NCI-H2107 (cell line): ENCODE data around the gene ENG.

Source experiments
- DNase-seq: peaks from one replicate; lab custom pipeline; 2025; lab: John Stamatoyannopoulos, UW

Gene ENG

DNA sequence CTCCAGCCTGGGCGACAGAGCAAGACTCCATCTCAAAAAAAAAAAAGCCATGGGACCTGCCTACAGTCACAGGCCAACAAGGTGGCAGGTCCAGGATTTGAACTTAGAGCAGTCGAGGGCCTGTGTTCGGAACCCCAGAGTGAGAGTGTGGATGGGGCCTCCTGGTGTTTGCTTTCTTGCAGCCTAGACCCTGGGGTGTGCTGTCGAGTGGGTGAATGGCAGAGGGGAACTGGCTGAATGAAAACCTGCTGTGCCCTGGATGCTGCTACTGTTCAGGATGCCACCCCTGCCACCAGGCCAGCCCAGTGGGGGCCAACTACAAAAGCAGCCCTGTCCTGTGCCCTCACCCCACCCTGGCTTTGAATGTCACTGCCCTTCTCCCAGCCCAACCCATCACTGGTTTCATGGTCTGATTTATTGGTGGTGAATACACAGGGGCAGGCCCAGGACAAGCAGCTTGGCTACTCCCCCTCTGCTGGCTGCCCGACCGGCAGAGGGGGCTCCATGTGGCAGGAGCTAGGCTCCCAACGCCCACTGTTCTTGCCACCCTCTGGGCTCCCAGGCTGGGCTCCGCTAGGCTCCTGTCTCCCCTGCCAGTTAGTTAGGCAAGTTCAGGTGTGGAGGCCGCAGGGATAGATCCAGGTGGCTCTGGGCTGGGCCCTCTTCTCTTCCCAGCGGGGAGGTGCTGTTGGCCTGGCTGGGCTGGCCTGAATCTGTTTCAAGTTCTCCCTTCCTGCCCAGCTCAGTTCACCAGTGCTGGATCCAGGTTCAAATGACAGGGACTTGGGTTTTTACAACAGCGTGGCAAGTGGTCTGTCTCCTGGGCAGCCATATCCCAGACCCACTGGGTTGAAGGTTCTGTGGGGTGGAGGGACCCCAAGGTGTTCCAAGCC lies 39.6 kb downstream of the ENG start:
- DNase-seq = no peak

DNA sequence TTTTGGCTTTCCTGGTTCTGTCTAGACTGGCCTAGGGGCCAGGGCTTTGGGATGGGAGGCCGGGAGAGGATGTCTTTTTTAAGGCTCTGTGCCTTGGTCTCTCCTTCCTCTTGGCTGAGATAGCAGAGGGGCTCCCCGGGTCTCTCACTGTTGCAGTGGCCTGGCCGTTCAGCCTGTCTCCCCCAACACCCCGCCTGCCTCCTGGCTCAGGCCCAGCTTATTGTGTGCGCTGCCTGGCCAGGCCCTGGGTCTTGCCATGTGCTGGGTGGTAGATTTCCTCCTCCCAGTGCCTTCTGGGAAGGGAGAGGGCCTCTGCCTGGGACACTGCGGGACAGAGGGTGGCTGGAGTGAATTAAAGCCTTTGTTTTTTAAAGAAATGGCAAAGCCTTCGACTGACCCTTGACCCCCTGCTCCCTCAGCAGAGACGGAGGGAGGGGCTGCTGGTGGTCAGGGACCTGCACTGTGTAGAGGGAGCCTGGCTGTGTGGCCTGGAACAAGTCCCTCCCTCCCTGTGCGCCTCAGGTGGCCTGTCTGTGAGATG lies 40.7 kb downstream of the ENG start:
- no peak for DNase-seq

DNA sequence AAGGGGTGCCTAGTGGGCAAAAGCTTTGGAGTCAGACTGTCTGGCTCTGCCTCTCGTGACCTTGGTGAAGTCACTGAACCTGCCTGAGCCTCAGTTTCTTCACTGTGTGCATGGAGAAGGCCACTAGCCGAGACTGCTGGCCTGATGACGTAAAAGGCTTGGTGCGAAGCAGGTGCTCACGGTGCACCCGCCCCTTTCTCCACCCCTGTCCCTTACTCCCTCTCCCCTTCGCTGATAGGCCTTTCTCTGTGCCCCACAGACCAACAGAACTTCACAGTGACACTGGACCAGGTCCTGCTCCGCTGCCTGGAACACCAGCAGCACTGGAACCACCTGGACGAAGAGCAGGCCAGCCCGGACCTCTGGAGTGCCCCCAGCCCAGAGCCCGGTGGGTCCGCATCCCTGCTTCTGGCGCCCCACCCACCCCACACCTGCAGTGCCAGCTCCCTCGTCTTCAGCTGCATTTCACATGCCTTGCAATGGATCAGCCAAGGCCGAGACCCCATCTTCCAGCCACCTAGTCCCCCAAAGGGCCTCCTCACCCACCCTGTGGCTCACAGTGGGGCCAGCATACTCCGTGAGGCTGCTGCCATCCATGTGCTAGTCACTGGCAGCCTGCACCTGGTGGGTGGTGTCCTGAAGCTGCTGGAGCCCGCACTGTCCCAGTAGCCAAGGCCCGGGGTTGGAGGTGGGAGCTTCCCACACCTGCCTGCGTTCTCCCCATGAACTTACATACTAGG lies 41.4 kb downstream of the ENG start:
- no peak for DNase-seq

DNA sequence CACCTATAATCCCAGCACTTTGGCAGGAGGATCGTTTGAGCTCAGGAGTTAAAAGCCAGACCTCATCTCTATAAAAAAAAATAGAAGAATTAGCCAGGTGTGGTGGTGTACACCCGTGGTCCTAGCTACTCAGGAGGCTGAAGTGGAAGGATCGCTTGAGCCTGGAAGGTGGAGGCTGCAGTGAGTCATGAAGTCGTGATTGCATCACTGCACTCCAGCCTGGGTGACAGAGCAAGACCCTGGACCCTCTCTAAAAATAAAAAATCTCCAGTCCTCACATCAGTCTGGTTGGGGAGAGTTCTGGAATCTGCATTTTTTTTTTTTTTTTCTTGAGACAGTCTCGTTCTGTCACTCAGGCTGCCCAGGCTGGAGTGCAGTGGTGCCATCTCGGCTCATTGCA lies 42.4 kb downstream of the ENG start:
- DNase-seq = no peak

DNA sequence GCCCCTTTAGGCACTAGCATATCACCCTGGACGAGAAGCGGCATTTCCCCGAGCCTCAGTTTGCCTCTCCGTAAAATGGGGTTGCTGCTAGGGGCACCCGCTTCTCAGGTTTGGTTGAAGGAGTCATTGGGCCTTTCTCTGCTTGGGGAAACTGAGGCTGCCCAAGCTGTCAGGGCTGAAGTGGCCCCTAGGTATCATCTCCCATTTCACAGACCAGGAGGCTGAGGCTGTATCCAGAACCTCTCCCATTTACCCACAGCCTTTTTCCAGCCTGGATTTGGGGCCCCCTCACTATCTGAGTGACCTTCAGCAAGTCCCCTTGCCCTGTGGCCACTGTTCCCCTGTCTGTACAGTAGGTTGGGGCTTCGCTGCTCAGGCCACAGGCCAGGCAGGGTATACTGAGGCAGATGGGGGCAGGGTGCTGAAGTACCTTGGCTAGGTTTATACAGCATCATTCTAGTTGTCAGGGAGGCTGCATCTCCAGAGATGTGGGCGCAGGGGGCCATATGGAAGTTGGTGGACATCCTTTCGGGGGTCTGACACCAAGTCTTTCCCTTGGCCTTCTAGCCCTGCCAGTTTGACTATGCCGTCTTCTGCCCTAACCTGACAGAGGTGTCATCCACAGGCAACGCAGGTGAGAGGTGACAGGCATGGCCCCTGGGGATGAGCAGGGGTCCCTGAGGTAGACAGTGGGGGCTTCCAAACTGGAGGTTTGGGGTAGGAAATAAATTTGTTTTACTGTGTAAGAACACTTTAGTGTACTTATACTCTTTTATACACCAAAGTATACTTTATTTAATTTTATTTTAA lies 43.9 kb downstream of the ENG start:
- no peak for DNase-seq

DNA sequence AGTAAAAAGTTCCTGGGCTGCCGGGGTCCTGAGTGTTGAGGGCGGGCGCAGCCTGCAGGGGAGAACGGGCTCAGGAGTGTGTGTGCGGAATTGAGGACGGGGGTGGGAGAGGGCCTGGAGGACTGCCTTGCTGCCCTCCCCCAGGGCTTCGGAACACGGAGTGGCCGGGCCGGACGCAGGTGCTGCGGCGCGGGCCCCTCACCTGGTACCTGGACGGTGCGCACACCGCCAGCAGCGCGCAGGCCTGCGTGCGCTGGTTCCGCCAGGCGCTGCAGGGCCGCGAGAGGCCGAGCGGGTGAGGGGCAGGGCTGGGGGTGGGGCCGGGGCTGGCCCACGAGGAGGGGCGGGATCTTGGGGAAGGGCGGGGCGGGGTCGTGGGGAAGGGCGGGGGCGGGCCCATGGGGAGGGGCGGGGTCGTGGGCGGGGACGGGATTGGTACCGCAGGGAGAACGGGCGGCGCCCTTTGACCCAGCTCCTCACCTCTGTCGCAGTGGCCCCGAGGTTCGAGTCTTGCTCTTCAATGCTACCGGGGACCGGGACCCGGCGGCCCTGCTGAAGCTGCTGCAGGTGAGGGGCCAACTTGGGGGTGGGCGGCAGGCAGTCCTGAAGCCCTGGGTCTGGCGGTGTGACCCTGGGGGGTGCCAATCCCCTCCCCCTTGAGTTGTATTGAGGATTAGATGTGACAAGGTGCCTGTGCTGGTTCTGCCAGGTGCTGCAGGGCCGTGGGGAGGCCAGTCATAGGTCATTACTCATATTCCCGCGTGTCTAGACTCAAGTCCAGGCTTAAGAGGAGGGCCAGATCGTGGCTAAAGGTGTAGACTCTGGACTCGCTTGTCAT lies 44.7 kb downstream of the ENG start:
- no peak for DNase-seq

DNA sequence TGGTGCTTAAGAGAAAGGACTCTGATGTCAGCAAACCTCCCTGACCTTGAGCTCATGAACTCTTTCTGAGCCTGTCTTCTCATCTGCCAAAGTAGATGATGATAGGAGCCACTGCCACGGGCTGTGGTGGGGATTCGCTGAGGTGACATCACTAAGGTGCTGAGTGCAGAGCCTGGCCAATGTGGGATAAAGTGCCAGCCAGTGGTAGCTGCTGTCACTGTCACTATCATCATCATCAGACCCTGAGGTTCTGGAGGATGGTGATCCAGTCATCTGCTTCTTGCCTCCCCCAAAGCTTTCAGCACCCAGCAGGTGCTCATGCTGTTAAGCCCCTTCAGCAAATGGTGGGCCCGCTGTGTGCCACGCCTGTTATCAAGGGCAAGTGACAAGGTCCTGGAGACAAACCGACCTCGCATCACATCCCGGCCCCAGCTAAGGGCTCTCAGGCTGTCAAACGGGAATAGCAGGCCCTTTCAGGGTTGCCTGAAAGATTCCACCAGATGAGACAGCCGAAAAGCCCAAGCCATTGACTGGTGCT lies 45.4 kb downstream of the ENG start:
- DNase-seq = no peak

DNA sequence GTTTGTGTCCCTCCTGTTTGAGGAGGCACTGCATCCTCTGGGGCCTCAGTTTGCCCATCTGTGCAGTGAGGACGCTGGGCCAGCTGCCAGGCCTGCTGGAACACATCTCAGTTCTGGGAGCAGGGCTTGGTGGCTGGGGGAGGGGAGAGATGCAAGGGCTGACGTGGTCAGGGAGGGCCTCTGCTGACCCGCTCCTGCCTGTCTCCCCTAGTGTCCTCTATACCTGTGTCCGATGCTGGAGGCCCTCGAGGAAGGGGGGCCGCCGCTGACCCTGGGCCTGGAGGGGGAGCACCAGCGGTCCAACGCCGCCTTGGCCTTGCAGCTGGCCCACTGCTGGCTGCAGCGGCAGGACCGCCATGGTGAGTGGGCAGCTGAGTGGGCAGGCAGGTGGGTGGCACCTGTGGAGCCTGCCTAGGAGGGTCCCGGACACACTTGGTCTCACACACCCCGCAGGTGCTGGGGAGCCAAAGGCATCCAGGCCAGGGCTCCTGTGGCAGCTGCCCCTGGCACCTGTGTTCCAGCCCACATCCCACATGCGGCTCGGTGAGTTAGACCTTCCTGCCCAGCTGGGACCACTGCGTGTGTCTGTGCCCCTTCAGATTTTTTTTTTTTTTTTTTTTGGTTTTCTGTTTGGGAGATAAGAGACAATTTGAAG lies 46.0 kb downstream of the ENG start:
- no peak for DNase-seq

DNA sequence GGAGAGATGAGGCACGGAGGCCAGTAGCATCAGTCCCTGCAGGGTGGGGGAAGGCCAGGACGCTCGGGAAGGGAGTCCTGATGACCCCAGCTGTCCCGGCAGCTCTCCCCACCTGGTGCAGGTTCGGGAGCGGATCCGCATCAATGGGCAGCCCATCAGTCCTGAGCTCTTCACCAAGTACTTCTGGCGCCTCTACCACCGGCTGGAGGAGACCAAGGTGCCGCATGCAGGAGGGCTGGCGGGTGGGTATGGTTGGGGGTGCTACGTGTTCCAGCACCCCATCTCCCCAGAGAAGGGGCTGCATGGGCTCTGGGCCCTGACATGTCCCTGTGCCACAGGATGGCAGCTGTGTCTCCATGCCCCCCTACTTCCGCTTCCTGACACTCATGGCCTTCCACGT lies 47.6 kb downstream of the ENG start:
- DNase-seq = no peak

DNA sequence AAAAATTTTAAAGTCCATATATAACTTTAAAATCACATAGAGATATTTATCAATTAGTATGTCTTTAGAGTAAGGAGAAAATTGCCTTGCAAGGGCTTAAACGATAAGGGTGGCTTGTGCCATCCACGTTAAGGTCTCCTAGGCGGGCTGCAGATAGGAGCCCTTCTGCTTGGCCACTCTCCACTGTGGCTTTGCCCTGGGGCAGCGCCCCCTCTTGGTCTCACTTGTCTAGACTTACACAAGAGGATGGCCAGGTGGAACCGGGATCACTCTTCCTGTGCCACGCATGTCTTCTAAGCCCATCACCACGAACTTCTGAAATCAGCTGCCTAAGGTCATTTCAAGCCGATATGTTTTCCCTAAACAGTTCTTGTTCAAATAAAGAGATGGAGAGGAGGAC lies 48.8 kb downstream of the ENG start:
- DNase-seq = no peak

DNA sequence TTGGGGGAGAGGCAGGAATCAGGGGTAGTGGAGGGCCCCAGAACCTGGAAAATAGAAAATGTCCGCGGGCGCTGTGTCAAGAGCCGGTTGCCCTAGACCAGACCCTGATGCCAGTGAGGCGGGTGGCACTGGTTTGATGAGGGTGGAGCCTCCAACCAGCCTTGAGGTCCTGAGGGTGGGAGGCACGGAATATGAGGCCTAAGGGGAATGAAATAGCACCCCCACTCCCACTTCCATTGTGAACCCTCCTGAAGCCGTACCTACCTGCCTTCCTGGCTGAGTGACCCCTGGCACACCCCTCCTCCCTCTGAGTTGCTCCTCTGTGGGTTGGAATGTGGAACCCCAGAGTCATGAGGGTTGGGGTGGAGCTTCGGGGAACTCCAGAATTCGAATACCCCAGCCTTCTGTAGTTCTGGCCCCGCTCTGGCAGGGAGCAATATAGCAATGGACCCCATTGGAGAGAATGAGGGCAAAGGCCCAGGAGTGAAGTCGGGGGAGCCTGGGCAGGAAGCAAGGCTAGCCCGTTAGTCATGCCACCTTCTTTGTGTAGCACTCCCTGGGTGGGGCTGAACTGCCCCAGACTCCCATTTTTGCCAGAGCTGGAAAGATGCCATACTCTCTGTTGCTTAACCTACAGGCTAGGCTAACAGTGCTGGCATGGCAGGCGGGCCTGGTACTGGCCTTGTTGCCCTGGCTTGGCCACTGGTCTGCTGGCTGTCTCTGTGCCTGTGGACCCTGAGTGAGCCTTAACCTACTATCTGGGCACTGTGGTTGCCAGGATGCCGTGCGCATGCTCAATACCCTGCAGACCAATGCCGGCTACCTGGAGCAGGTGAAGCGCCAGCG lies 50.7 kb downstream of the ENG start:
- no peak for DNase-seq

DNA sequence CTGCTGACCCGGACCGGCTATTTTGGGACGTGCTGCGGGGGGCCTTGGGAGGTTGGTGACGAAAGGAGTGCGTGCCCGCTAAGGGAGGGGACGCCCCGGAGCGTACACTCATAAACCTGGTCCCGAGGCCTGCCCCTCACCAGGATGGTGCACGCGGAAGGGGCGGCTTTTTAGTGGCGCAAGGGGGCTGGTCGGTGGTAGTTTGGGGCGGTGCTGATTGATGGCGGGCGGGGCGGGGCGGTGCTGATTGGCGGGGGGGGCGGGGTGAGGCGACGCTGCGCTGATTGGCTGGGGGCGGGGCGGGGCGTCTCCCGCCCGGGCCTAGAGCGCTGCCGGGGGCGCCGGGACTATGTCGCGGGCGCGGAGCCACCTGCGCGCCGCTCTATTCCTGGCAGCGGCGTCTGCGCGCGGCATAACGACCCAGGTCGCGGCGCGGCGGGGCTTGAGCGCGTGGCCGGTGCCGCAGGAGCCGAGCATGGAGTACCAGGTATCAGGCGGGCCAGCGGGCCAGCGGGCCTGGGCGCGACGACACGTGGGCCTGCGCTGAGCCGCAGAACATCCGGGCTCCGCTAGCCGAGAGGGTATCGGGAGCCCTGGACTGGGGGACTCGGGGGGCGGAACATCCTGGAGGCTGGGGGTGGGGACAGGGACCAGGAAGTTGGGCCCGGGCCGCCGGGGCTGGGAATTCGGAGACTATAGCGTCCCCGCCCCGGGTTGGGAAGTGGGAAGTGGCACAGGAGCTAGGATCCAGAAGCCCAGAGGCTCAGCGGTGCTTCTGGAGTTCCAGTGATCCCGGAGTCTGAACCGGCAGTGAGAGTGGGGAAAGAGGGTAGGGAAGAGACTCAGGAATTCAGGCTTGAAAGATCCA lies 51.6 kb downstream of the ENG start, which contains the start of gene FPGS:
TSS of gene FPGS (plus strand) at position 307 of the 868 bp plus-strand sequence. CDS start at position 350, 43 bp downstream.
- peak; percentile 66 for DNase-seq

DNA sequence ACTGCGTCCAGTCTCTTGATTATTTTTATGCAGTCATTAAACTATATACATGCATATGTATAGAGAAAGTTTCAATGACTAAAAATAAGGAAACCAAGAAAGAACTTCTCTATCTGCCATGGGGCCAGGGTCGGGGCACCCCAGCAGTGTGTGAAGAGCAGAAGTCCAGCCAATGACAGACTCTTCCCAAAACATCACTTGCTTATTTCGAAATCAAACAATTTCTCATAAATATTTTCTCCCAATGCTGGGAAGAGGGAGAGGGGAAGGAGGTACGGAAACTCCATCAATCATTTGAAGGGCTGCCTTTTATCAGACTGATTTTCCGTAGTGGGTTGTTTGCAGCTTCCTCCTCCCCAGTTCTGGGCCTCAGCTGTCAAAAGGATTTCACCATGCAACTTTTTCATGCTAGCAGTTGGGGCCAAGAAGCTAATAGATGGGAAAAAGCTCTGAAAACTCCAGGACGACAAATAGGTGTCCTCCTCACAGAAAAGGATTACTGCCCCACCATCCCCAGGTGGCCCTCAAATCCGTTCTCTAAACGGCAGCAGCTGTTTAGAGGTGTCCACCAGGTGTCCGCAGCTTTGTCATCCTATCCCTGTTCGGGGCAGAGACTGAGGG lies 52.4 kb downstream of the ENG start:
- DNase-seq = no peak

DNA sequence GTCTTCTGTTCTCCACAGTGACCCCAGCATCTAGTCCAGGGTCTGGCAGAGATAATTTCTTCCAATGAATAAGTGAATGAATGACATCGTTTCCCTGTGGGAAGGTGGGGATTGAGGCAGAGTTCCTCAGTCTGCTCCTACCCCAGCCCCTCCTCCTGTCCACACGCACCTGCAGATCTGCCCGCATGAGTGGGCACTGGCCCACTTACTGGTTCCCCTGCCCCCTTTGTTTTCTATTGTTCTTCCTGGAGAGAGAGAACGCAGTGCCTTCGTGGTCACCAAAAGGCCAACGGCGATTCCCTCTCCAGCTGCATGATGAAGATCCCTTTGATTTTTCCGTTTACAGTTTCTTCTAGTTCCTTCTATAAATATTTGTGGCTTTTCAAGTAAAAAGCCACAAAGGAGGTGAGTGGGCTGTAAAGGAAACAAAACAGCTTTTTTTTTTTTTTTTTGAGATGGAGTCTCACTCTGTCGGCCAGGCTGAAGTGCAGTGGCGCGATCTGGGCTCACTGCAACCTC lies 57.5 kb downstream of the ENG start:
- DNase-seq = no peak

DNA sequence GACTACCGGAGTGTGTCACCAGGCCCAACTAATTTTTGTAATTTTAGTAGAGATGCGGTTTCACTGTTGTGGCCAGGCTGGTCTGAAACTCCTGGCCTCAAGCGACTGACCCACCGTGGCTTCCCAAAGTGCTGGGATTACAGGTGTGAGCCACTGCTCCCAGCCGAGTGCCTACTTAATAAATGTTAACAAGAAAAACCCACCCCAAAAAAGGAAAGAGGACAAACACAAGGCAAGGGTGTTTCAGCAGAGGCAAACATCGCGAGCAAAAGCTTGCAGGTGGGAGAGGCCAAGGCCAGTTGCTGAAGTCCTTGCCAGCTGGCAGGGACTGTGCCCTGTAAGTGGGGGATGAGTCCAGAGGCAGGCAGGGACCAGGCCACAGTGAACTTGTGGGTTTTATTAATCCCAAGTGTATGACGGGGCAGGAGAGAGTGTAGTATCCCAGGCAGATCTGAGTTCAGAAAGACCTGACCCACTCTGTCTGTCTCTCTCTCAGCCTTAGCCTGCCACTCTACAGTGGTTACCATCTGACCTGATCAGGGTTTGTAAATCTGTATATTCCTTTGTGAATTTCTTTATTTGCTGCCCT lies 58.1 kb downstream of the ENG start:
- no peak for DNase-seq

DNA sequence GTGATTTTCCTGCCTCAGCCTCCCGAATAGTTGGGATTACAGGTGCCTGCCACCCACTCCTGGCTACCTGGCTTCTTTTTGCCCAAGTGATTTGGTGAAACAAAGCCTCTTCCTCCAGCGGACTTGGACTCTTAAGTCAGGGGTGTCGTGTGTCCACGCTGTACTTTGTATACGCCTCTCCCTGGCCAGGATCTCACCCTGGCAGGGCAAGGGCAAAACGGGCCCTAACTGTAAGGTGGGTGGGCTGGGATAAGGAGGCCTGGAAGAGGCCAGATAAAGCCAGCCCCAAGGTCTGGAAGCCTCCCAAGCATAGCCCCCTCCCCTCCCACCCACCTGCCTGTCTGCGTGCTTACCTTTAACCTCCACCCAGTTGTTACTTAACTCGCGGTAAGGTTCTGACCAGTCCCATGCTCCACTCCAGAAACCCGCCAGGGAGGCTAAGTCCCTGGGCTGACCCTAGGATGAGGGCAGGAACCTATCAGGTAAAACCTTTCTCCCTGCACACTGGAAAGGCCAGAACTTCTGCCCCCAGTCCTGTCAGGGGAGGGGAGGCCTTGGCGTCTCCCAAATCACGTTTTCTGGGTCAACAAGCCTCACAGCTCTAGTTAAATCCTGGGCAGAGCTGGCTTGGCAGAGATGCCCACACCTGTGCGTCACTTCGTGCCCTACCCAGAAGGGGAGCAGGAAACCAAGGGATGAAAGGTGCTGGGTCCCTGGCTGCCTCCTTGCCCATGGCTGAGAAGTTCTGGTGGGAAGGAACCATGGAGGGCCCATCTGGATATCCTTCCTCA lies 60.3 kb downstream of the ENG start:
- no peak for DNase-seq
